AG04449 (cell line): ENCODE results near the gene MTHFD1L.
"Not testable (repeated sequence)": the region's sequence is repeated elsewhere in the genome, so short reads cannot be mapped to it uniquely, and the experiment has no call there.

Experiments used
- CTCF ChIA-PET: fragments of 350-600 bp; formaldehyde crosslinking; extraction: SDS; loops from one replicate; lab custom pipeline; 2021; ENCODE audit warnings: antibody characterized with exemption; lab: Yijun Ruan, JAX
- POLR2A ChIA-PET: fragments of 400-600, 350-600 bp; formaldehyde crosslinking; extraction: SDS; loops from one replicate; lab custom pipeline; 2020; ENCODE audit warnings: antibody characterized with exemption, inconsistent platforms; lab: Yijun Ruan, JAX
- DNase-seq: peaks from one replicate; pipeline ENCODE4 v3.0.0-alpha.2; 2010; ENCODE audit warnings: low read depth, low spot score
- H3K4me3 ChIP-seq: 2 replicates; pipeline ENCODE4 v1.5.1; 2011; ENCODE audit warnings: low read depth, mild to moderate bottlenecking, control low read depth, low read length
- TF ChIP-seq, protein P1 (sequence below): IDR thresholded peaks from one replicate; pipeline ENCODE4 v1.5.1; 2011; ENCODE audit warnings: mild to moderate bottlenecking, moderate library complexity, low read length, control low read depth, inconsistent platforms; ENCODE audit not compliant: insufficient read depth; ENCODE audit errors: missing control alignments

MTHFD1L gene

DNA sequence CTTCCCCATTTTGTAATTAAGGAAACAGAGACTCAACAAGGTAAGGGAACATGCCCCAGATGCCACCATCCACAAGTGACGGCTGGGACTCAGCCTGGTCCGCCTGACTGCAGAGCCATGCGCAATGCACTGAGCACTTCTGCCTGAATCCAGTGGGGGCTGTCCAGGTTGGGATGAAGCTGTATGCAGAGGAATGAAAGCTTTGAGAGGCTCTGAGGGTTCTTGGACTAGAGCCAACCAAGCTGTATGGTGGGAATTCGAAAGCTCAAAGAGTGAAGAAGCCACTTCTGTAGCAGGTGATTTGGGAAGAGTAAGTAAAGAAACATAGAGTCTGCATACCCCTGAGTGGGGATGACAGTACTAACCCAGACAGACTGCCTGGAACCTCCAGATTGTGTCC is 246.6 kb downstream of the MTHFD1L start:
- POLR2A ChIA-PET = no interaction called here
- no peak for DNase-seq
- no peak overlapping the region for H3K4me3 ChIP-seq
- TF ChIP-seq, protein P1, sequence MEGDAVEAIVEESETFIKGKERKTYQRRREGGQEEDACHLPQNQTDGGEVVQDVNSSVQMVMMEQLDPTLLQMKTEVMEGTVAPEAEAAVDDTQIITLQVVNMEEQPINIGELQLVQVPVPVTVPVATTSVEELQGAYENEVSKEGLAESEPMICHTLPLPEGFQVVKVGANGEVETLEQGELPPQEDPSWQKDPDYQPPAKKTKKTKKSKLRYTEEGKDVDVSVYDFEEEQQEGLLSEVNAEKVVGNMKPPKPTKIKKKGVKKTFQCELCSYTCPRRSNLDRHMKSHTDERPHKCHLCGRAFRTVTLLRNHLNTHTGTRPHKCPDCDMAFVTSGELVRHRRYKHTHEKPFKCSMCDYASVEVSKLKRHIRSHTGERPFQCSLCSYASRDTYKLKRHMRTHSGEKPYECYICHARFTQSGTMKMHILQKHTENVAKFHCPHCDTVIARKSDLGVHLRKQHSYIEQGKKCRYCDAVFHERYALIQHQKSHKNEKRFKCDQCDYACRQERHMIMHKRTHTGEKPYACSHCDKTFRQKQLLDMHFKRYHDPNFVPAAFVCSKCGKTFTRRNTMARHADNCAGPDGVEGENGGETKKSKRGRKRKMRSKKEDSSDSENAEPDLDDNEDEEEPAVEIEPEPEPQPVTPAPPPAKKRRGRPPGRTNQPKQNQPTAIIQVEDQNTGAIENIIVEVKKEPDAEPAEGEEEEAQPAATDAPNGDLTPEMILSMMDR = no peak
- CTCF ChIA-PET = interaction anchor here (1.1 kb wide), 1 partner anchor 212 kb away, joined by 3 read pairs; no protein-coding TSS in a partner anchor

DNA sequence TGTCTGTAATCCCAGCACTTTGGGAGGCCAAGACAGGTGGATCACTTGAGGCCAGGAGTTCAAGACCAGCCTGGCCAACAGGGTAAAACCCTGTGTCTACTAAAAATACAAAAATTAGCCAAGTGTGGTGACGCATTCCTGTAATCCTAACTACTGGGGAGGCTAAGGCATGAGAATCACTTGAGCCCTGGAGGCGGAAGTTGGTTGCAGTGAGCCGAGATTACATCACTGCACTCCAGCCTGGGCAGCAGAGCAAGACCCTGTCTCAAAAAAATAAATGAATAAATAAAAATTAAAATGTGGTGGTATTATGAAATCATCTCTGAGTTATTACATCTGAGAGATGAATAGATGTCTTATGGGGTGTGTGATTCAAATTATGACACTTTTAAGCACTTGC is 247.4 kb downstream of the MTHFD1L start:
- H3K4me3 ChIP-seq, DNase-seq, POLR2A ChIA-PET, CTCF ChIA-PET: not testable (repeated sequence)

DNA sequence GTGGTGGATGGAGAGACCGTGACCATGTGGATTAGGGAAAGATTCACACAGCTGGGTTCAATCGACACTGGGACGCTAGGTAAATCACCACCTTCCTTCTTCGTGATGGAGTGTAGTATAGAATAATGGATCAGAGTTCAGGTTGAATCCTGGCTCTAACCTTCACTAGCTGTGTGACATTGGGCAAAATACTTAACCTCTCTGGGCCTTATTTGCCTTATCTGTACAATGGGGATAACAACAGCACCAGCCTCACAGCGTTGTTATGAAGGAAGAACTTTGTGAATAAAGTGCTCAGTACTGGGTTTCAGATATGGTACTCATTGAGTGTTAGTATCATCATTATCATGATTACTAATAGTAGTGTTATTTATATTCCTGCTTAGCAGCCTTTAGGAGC is 248.1 kb downstream of the MTHFD1L start:
- ChIA-PET CTCF (interaction anchor here (1.3 kb wide), 1 partner anchor 99 kb away, joined by 3 read pairs; no protein-coding TSS in a partner anchor), POLR2A (no interaction called here)

DNA sequence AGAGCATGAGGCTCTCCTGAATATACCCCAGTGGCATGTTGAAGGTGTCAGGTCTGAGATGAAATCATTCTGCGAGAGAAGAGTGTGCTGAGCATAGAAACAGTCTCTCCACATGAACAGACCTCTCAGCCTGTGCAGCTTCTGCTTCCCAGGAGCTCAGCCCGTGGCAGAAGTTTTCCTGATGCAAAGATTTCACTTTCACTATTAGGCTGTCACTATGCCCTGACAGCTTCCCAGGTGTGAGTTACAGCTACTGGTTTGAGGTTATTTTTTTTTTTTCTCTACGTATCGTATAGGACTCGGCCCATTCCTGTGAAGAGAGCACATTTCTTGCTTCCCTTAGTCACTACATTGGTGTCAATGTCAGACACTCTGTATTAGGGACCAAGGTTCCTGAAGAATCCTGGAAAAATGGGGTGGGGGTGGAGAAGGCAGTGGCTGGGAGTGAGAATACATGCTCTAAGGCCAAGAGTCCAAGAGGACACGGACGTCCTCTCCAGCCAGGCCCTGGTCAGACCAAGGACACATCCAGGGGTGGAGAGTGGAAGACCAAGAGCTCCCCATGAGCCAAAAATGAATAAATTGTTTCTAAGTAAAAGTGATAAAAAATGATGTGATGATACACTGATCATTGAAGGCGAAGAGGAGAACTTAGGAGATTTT is 253.1 kb downstream of the MTHFD1L start:
- ChIA-PET POLR2A (interaction anchor here (0.6 kb wide), 1 partner anchor 123 kb away, joined by 5 read pairs; no protein-coding TSS in a partner anchor), CTCF (interaction anchor here (0.8 to 2.0 kb wide), 2 partner anchors 20 to 206 kb away, joined by 3 to 6 read pairs; no protein-coding TSS in a partner anchor)
- H3K4me3 ChIP-seq = no peak overlapping the region
- DNase-seq = no peak
- TF ChIP-seq, protein P1 = no peak

More for the DNA sequence above, 248.1 kb downstream of the MTHFD1L start:
- DNase-seq = no peak
- TF ChIP-seq, protein P1 = no peak
- H3K4me3 ChIP-seq = no peak overlapping the region

DNA sequence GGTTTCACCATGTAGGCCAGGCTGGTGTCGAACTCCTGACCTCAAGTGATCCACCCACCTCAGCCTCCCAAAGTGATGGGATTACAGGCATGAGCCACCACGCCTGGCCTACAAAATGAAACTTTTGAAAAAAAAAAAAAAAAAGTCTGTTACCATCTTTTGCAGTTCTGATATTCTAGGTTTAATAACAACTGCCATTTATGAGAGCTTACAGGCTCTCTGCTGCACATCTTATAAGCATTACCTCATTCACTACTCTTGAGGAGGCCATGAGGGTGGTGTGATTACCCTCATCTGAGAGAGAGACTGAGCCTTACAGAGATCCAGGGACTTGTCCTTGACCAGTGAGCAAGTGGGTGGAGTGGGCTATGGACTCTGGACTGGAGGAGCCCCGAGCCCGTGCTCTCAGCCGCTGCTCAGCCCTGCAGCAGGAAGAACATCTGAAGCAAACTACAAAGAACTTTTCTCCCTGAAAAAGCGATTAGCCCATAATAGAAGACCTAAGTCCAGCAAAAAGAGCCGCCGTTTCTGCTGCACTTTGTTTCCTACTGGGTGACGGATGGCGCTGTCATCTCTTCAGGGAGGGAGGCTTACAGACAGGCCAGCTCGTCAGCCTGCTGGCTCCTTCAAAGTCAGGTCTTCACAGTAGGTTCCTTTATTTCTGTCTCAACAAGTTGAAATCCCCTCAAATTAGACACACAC is 254.5 kb downstream of the MTHFD1L start:
- POLR2A ChIA-PET = no interaction called here
- CTCF ChIA-PET = no interaction called here
- DNase-seq = no peak

DNA sequence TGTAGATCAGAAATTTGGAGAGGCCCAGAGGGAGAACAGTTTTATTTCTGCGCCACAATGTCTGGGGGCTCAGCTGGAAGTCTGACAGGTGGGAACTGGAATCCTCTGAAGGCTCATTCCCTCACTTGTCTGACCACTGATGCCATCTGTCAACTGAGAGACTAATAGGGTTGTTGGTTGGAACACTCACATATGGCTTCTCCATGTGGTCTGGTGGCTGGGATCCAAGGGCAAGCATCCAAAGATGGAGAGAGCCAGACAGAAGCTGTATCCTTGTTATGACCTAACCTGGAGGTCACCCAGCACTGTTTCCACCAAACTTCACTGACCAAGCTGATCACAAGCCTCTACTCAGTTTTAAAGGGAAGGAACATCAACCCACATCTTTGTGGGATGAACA is 256.4 kb downstream of the MTHFD1L start:
- H3K4me3 ChIP-seq = no peak overlapping the region
- POLR2A ChIA-PET = no interaction called here
- TF ChIP-seq, protein P1 = no peak
- CTCF ChIA-PET = interaction anchor here (1.5 kb wide), 1 partner anchor 202 kb away, joined by 5 read pairs; no protein-coding TSS in a partner anchor
- no peak for DNase-seq

More for the DNA sequence above, 254.5 kb downstream of the MTHFD1L start:
- TF ChIP-seq, protein P1 = no peak
- no peak overlapping the region for H3K4me3 ChIP-seq

DNA sequence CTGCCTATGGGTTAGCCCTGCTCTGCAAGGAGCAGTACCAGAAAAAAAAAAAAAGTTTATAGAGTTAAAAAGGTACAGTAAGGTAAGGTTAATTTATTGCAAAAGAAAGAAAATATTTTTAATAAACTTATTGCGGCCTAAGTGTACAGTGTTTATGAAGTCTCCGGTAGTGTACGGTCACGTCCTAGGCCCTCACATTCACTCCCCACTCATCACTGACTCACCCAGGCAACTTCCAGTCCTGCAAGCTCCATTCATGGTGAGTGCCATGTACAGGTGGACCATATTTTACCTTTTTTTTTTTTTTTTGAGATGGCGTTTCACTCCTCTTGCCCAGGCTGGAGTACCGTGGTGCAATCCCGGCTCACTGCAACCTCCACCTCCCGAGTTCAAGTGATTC is 258.1 kb downstream of the MTHFD1L start:
- H3K4me3 ChIP-seq, CTCF ChIA-PET, POLR2A ChIA-PET, DNase-seq: not testable (repeated sequence)

DNA sequence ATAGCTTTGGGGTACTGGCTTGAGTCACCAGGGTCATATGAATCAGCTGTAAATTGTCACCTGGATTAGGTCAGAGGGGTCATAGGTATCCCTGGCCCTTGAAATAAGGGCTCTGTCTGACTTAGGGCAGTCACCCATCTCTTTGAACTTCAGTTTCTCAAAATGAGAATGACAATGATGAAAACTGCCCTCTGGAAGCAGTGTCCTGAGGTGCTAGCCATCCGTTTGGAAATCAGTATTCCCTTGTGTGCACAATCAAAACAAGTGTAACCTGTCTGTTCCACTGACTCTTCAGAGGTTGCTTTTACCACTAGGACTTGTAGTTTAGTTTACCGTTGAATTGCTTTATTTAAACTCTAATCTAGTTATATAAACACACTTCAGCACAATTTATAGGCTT is 259.7 kb downstream of the MTHFD1L start:
- CTCF ChIA-PET, DNase-seq, POLR2A ChIA-PET, H3K4me3 ChIP-seq: not testable (repeated sequence)

DNA sequence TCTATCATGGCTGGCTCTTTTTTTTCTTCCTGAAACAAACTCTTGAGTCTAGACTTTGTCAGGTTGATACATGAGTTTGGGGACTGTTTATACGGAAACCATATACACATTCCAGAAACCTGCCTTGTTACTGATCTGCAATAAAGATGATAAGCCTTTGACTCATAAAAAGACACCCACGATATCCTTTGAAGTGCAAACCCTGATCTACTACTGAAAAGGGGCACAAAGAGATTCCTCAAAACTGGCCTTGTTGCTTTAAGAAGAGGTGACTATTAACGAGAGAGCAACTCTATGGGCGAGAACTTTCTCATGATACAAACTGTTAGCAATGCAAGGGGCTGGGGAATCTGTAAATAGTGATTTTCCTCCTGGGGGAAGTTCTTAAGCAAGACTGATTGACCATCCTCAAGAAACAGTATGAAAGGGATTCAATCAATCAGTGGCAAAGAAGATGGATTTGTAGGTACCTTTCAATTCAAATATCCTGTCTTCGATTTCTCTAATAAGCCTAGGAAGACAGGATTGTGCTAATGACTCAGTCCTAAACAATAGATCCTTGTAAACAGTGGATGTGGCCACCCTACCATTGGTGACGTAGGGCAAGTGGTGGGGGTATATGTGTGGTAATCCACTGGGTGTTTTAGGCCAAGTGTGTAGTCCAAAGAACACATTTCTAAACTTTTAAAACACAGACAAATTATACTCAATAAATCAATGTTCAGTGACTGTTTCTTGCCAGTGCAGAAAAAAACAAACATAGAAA is 260.3 kb downstream of the MTHFD1L start:
- CTCF ChIA-PET, H3K4me3 ChIP-seq, POLR2A ChIA-PET, DNase-seq: not testable (repeated sequence)

DNA sequence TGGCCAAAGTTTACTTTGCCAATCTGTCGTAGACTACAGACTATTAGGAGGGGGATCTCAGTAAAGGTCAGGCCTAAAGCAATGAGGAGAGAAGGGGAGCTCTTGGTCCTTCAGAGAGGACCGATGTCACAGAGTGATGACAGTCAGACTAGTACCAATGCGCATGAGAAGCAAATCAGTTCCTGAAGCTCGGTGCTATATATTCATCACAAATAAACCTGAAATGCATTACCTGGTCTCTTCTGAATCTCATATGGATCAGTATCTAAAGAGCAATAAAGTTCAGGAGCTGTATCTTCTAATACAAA is 260.9 kb downstream of the MTHFD1L start:
- H3K4me3 ChIP-seq, POLR2A ChIA-PET, DNase-seq, CTCF ChIA-PET: not testable (repeated sequence)
